H9 (cell line): ENCODE results near the gene GREB1L. TPM values are rescaled to one million over a fixed set of nuclear protein-coding genes. Genes with fewer than 3 reads are reported as not detected.
A peak's percentile ranks its signal among the peaks of the same experiment; 100 is the strongest.

Experiments
- DNase-seq: peaks from one replicate; pipeline ENCODE4 v3.0.0-alpha.2; 2017
- H2AFZ ChIP-seq: one replicate; pipeline ENCODE4 v1.6.1; 2013; ENCODE audit warnings: mild to moderate bottlenecking, low read length, control low read depth, moderate library complexity
- H2AK5ac ChIP-seq: 2 replicates; pipeline ENCODE4 v1.6.1; 2013; ENCODE audit warnings: low read length, control low read depth, mixed read lengths; ENCODE audit not compliant: insufficient read length
- H2BK120ac ChIP-seq: one replicate; pipeline ENCODE4 v1.6.1; 2013; ENCODE audit warnings: low read depth, mild to moderate bottlenecking, low read length, control low read depth, inconsistent platforms; ENCODE audit not compliant: poor library complexity, severe bottlenecking
- H2BK12ac ChIP-seq: 2 replicates; pipeline ENCODE4 v1.6.1; 2013; ENCODE audit warnings: low read length, control low read depth, mixed read lengths, low read depth; ENCODE audit not compliant: insufficient read length
- H2BK15ac ChIP-seq: 2 replicates; pipeline ENCODE4 v1.6.1; 2013; ENCODE audit warnings: low read depth, low read length, control low read depth
- H2BK20ac ChIP-seq: one replicate; pipeline ENCODE4 v1.6.1; 2013; ENCODE audit warnings: low read depth, mild to moderate bottlenecking, low read length, control low read depth, inconsistent platforms; ENCODE audit not compliant: poor library complexity, severe bottlenecking
- H2BK5ac ChIP-seq: 2 replicates; pipeline ENCODE4 v1.6.1; 2013; ENCODE audit warnings: low read length, control low read depth, mixed read lengths; ENCODE audit not compliant: insufficient read length
- H3K14ac ChIP-seq: 2 replicates; pipeline ENCODE4 v1.6.1; 2013; ENCODE audit warnings: low read length, control low read depth; ENCODE audit not compliant: insufficient read depth
- H3K18ac ChIP-seq: 2 replicates; pipeline ENCODE4 v1.6.1; 2013; ENCODE audit warnings: low read depth, mild to moderate bottlenecking, mixed read lengths, low read length, control low read depth; ENCODE audit not compliant: insufficient read length
- H3K23ac ChIP-seq: 2 replicates; pipeline ENCODE4 v1.6.1; 2013; ENCODE audit warnings: low read length, control low read depth, mixed read lengths, low read depth; ENCODE audit not compliant: insufficient read length
- H3K23me2 ChIP-seq: 2 replicates; pipeline ENCODE4 v1.6.1; 2013; ENCODE audit warnings: low read depth, mild to moderate bottlenecking, mixed read lengths, low read length, control low read depth; ENCODE audit not compliant: insufficient read length, poor library complexity, severe bottlenecking
- H3K27ac ChIP-seq: 2 replicates; pipeline ENCODE4 v1.5.1; 2013; ENCODE audit warnings: low read length, control low read depth, mixed read lengths, low read depth; ENCODE audit not compliant: insufficient read length
- H3K27me3 ChIP-seq: 2 replicates; pipeline ENCODE4 v1.6.1; 2013; ENCODE audit warnings: low read length, control low read depth, inconsistent platforms; ENCODE audit not compliant: insufficient read depth
- H3K4ac ChIP-seq: 2 replicates; pipeline ENCODE4 v1.6.1; 2013; ENCODE audit warnings: low read depth, mild to moderate bottlenecking, control low read depth, inconsistent platforms, low read length, moderate library complexity
- H3K4me1 ChIP-seq: 2 replicates; pipeline ENCODE4 v1.6.1; 2013; ENCODE audit warnings: low read length, control low read depth, inconsistent platforms; ENCODE audit not compliant: insufficient read depth
- H3K4me2 ChIP-seq: 2 replicates; pipeline ENCODE4 v1.6.1; 2013; ENCODE audit warnings: low read length, control low read depth, mixed read lengths; ENCODE audit not compliant: insufficient read length, insufficient read depth
- H3K56ac ChIP-seq: 2 replicates; pipeline ENCODE4 v1.6.1; 2013; ENCODE audit warnings: low read depth, mild to moderate bottlenecking, mixed read lengths, low read length, control low read depth; ENCODE audit not compliant: insufficient read length
- H3K79me1 ChIP-seq: 2 replicates; pipeline ENCODE4 v1.6.1; 2013; ENCODE audit warnings: low read depth, mild to moderate bottlenecking, moderate library complexity, low read length, control low read depth, inconsistent platforms; ENCODE audit not compliant: insufficient read depth, poor library complexity, severe bottlenecking
- H3K79me2 ChIP-seq: 2 replicates; pipeline ENCODE4 v1.6.1; 2013; ENCODE audit warnings: low read length, control low read depth, inconsistent platforms; ENCODE audit not compliant: insufficient read depth
- H3K9ac ChIP-seq: 2 replicates; pipeline ENCODE4 v1.6.1; 2013; ENCODE audit warnings: low read length, control low read depth, mixed read lengths; ENCODE audit not compliant: insufficient read length; ENCODE audit errors: extremely low read depth
- H3K9me3 ChIP-seq: one replicate; pipeline ENCODE4 v1.6.1; 2013; ENCODE audit warnings: low read depth, low read length, inconsistent platforms; ENCODE audit not compliant: control insufficient read depth
- H3T11ph ChIP-seq: one replicate; pipeline ENCODE4 v1.6.1; 2013; ENCODE audit warnings: mild to moderate bottlenecking, low read length, control low read depth, inconsistent platforms
- H4K20me1 ChIP-seq: one replicate; pipeline ENCODE4 v1.6.1; 2013; ENCODE audit not compliant: control insufficient read depth, insufficient read length, insufficient read depth
- H4K5ac ChIP-seq: 2 replicates; pipeline ENCODE4 v1.6.1; 2013; ENCODE audit warnings: low read depth, mild to moderate bottlenecking, mixed read lengths, low read length, control low read depth; ENCODE audit not compliant: insufficient read length
- H4K8ac ChIP-seq: replicated peaks from 2 replicates; pipeline ENCODE4 v1.6.1; 2013; ENCODE audit warnings: low read length, control low read depth, mixed read lengths, low read depth; ENCODE audit not compliant: insufficient read length
- H4K91ac ChIP-seq: 2 replicates; pipeline ENCODE4 v1.6.1; 2013; ENCODE audit warnings: low read depth, mild to moderate bottlenecking, moderate library complexity, mixed read lengths, low read length, control low read depth; ENCODE audit not compliant: insufficient read length
- H3K27ac Mint-ChIP-seq, 3 experiments: 2 replicates in 2 of 3; 3 replicates in 1 of 3; pipeline ENCODE4 v1.8.0; 2020 to 2021; ENCODE audit warnings: mixed read lengths in 3 of 3, mild to moderate bottlenecking in 1 of 3, moderate library complexity in 1 of 3
- H3K27me3 Mint-ChIP-seq: 2 replicates; pipeline ENCODE4 v1.8.0; 2021; ENCODE audit warnings: low read depth, mild to moderate bottlenecking, moderate library complexity, mixed read lengths
- H3K36me3 Mint-ChIP-seq, 3 experiments: 2 replicates in 2 of 3; 3 replicates in 1 of 3; pipeline ENCODE4 v1.8.0; 2020 to 2021; ENCODE audit warnings: low read depth in 3 of 3, mixed read lengths in 3 of 3; ENCODE audit not compliant: insufficient read depth in 1 of 3
- H3K4me1 Mint-ChIP-seq, 2 experiments: 2 replicates each; pipeline ENCODE4 v1.8.0; 2020; ENCODE audit warnings: mixed read lengths in 2 of 2
- H3K4me3 Mint-ChIP-seq, 2 experiments: 2 replicates in 1 of 2; 3 replicates in 1 of 2; pipeline ENCODE4 v1.8.0; 2020 to 2021; ENCODE audit warnings: mild to moderate bottlenecking in 2 of 2, mixed read lengths in 2 of 2, moderate library complexity in 1 of 2
- H3K9me3 Mint-ChIP-seq, 2 experiments: 2 replicates in 1 of 2; 3 replicates in 1 of 2; pipeline ENCODE4 v1.8.0; 2020; ENCODE audit warnings: mild to moderate bottlenecking in 2 of 2, mixed read lengths in 2 of 2, moderate library complexity in 1 of 2
- CTCF ChIP-seq: fragments of 200-600 bp; sonication (generic); conservative IDR thresholded peaks from 3 replicates; pipeline ENCODE4 v1.8.0; 2021; ENCODE audit warnings: antibody characterized with exemption, mild to moderate bottlenecking
- WGBS: extraction: QIAGEN DNeasy Blood & Tissue Kit; methylation state at CpG from one replicate; pipeline ENCODE4 v1.1.7; 2013; ENCODE audit warnings: missing lambda C conversion rate, low lambda C conversion rate, mixed read lengths; ENCODE audit not compliant: insufficient read length; ENCODE audit errors: extremely low coverage; 5-methylcytosine and 5-hydroxymethylcytosine counted together
- total RNA-seq: library from RNA; stranded (reverse); gene quantifications from 2 replicates; pipeline ENCODE4 v1.2.1, GENCODE V29; 2021

GREB1L gene
- total RNA-seq, 1 experiment from 2014 or later: 2.7 TPM

DNA sequence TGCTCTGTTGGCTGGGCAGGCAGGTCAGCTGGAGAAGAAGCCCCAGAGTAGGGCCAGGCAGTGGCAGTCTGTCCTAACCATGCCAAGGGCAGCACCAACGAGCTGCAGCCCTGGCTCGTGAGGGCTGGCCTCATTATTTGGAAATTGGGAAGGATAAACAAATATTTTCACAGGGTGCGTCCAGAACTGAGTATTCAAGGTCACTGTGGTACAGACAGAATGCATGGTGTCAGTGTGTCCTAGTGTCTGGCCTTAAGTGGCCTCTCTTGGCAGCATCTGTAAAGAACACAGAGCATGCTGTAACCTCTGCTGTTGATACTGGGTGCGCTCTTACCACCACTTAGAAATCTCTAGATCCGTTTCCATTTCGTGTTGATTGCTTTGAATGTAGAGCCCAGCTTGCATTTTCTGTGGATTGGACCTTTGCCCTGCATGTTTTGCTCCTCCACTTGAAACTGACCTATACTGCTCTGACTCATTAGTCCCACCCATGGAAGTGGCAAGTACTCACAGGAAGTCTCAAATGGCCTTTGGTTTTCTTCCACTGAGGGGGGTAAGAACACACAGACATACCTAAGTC lies 88.2 kb downstream of the GREB1L start:
- DNase-seq: no peak
- H4K20me1 ChIP-seq: no peaks in the 10 kb centered on the region

More for the DNA sequence above, 88.2 kb downstream of the GREB1L start:
- Histone ChIP-seq H3K4me2 (no peak overlapping the region), H4K8ac (no peak overlapping the region), H3K18ac (peak overlapping the region; percentile 73), H3K9me3 (no peaks in the 10 kb centered on the region), H3K27me3 (no peaks in the 10 kb centered on the region), H3K79me2 (no peaks in the 10 kb centered on the region), H3K27ac (no peak overlapping the region), H4K91ac (no peak overlapping the region), H3K79me1 (no peaks in the 10 kb centered on the region), H3K9ac (no peak overlapping the region), H3K23me2 (no peaks in the 10 kb centered on the region), H3K4ac (no peak overlapping the region), H2BK120ac (no peak overlapping the region), H2BK12ac (no peak overlapping the region), H3K23ac (no peak overlapping the region), H3K14ac (no peak overlapping the region), H2BK5ac (no peak overlapping the region), H2BK20ac (no peak overlapping the region), H2AFZ (no peak overlapping the region), H2AK5ac (no peak overlapping the region), H3K4me1 (peaks cover 11% of the 10 kb centered on the region; the same call in 1 of the 2 replicates), H2BK15ac (no peak overlapping the region), H3K56ac (no peak overlapping the region), H4K5ac (no peak overlapping the region), H3T11ph (no peak overlapping the region)
- Mint-ChIP-seq H3K36me3 (no peaks in the 10 kb centered on the region), H3K4me1 (peaks cover 37 to 48% of the 10 kb centered on the region in 2 experiments), H3K27ac (0 out of 7 replicates have a peak overlapping the region, but pooled peaks of 1 of the 3 experiments have one; percentile 13), H3K27me3 (peaks cover 1% of the 10 kb centered on the region; the same call in 1 of the 2 replicates), H3K4me3 (no peak overlapping the region), H3K9me3 (no peaks in the 10 kb centered on the region)
- WGBS: no CpG with 5 or more reads among the region's 6 CpGs
- TF ChIP-seq CTCF: no peak
